ENCODE data around the gene KCNT1. TPM values are rescaled to one million over a fixed set of nuclear protein-coding genes. Genes with fewer than 3 reads are reported as not detected.

Gene KCNT1
- total RNA-seq, 1 donor from 2014 or later, result not detected

GRCh38 chr9:135802876-135803419, 101.0 kb downstream of the KCNT1 start:
- ATAC-seq, result no peak

DNA sequence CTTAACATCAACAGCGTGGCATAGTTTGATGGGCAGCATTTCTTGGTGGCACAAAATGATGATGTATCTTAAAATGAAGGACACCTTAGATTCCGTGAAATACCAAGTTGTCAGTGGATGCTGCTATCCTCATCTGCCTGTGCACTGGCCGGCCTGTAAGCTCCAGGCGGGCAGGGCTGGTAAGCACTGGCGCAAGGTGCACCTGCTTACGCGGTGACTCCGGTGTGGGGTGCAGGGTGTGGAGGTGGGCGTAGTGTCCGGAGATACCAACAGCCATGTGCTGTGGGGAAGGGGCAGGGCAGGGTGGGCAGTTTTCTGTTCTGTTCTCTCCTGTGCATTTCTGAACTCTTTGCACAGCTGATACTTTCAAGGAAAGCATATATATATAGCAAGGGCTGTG, 101.5 kb downstream of the KCNT1 start:
- ATAC-seq, result no peak

- peak; percentile 41 for ATAC-seq
Measured at GRCh38 chr9:135804581-135805421, 102.8 kb downstream of the KCNT1 start.

GRCh38 chr9:135805422-135806022, 103.5 kb downstream of the KCNT1 start:
- ATAC-seq, result peak; percentile 19

DNA sequence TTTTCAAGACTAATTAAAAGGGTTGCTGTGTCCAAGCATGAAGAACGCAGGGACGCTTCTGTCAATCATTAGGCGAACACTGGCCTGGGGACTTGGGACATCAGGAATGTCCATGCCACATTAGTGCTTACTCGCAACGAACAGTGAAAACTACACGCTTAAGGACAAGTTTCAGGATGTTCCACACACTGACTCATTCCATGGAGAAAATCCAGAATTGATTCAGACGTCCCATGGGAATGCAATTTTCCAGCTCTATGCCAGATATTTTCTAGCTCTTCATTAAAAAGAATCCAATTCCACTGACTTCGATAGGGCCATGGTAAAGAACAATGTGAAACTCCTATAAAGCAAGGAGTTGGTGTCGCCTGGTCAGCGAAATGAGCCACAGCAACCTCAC, 107.2 kb downstream of the KCNT1 start:
- ATAC-seq, result no peak

DNA sequence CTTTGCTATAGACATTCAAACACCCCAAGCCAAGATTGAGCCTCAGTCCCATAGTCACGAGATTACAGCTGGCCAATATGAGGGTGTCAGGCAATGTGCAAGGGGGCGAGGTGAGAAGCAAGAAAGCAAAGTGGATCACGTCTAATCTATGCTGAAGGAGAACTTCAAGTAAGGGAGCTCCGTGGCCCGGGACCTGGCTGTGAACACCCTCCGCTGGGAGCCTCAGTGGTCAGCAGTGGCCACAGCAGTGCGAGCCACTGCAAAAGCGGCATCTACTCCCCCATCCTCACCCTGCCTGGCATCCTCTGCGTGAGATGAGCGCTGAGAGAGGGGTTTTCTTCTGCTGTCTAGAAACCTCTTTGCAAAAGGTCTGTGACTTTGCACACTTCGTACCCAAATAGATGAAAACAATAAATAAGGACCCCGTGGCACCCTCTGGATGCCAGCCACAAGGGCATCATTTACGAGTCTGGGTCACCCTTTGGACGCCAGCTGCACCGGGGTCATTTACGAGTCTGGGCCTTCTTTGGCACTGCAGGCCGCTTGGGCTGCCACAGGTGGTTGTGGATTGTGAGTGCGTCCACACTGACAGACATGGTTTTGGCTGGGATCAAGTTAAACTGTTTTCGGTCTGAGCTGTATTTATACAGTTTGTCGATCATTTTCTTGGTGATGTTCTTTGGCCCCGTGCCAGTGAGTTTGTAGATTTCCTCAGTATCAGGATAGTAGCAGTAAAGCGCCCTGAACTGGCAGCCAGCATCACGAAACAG, 109.0 kb downstream of the KCNT1 start:
- no peak for ATAC-seq

DNA sequence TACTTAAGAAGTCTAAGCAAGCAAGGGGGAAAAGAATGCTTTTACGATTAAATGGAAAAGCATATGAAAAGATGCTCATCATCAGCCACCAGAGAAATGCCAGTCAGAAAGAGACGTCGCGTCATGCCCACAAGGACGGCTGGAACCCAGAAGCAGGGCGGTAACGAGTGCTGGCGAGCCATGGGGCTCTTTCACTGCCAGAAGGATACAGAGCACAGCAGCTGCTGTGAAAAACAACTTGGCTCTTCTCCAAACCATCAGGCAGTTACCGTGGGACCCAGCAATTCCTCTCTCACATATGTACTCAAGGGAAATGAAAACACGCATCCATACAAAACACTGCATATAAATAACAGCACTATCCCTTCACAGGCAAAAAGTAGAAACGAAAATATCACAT, 109.8 kb downstream of the KCNT1 start:
- no peak for ATAC-seq

DNA sequence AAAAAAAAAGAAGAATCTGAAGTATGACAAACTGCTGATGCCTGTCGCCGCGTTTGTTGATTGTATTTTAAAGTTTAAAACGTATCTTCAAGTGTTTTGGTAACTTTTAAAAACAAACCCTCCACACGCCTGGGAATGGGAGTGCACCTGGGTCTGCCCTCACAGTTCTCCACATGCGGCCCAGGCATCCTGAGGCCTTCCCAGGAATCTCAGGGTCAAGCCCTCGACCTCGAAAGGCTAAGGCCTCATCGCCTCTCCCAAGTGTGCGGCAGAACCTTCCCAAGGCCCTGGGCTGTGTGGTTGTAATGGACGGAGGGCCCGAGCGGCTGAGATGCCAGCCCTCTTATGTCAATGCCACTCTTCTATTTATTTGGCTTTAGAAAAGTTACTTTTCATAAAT, 111.0 kb downstream of the KCNT1 start:
- no peak for ATAC-seq

DNA sequence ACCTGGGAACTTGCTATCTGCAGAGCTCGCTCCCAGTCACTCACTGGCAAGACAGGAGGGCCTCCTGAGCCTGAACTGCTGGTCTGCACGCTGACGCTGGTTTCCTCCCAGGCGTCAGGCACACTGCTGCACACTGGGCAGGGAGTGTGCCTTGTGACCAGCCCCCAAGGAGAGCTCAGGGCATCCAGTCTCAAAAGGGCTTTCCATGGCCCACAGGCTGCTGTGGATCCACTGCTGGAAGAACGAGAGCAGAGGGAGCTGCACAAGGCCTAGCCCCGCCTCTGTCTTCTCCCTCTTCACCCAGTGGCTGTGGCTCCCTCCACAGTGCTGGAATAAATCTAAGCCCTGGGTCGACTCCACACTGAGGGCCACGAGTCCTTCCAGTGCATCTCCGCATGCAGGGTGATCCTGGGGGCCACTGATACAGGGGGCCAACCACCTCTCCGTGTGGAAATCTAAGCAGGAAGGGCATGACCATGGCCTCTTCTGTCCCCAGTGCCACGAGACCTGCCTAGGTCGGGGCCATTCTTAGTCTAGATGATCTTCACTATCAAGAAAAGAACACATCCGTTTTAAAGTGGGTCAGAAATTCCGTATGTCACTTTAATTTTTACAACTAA, 111.8 kb downstream of the KCNT1 start:
- no peak for ATAC-seq

- ATAC-seq, result no peak
Measured at GRCh38 chr9:135814421-135815095, 112.6 kb downstream of the KCNT1 start.

DNA sequence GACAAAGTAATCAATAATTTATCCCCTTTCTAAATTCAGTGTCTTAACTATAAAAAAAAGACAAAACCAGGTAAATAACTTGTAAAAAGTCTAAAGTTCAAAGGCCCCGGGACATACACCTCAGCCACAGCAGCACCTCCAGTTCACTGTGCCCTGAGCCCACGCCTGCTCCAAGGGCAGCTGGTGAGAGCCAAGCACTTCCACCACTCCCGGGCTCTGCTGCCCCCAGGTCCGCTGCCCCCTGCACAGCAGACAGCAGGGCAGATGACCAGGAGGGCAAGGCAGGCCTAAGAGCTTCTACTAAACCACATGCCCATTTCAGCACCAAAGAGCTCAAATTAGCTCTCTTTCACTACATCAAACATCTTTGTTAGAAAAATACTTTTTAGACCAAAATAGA, 113.4 kb downstream of the KCNT1 start:
- no peak for ATAC-seq

DNA sequence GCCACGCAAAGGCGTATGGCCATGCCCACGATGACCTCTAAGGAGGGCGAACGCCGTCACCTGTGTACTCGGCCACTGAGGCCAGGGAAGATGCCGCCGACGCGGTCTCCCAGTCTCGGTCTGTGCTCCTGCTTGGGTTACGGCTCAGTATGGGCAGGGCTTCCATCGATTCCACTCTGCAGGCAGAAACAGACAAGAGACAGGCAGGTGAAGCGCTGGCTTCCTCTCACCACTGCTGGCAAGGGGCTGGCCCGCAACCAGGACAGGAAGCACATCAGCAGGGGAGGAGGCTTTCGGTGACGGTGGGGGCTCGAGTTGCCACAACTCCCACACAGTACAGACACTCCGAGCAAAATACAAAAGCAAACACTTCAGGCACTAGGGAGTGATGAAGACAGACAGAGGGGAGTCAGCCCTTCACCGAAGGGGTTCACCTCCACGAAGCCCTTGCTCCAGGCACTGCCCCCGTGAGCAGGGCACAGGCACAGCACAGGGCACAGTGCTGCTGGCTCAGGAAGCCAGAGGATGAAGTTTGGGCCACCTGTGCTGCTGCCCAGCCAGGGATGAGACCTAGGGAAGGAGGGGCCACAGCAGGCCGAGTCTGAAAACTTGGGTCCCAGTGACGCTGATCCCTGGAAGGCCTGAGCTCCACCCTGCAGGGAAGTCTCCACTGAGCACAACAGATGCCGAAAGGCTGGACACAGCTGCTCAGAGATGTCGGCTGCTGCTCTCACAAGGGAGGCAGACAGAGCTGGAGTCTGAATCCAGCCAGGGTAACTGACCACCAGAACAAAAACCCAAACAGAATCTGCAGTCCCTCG, 114.1 kb downstream of the KCNT1 start:
- no peak for ATAC-seq

DNA sequence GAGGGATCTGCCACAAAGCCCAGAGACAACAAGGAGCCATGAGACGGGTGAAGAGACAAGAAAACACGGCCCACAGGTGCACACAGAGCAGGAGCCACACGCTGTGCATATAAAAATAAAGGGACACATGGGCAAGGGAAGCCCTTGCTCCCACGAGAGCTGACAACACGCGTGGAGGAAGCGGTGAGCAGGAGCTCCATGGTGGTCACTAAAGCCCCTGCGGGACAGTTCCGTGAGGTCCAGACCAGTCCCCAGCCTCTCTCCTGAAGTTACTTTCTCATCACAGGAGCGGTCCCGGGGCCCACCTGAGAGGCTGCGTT, 114.6 kb downstream of the KCNT1 start:
- no peak for ATAC-seq

- ATAC-seq, result no peak
Measured at GRCh38 chr9:135817951-135818717, 116.1 kb downstream of the KCNT1 start.

GRCh38 chr9:135818718-135819475, 116.9 kb downstream of the KCNT1 start:
- no peak for ATAC-seq

- ATAC-seq, result no peak
Measured at GRCh38 chr9:135819905-135820304, 117.9 kb downstream of the KCNT1 start.

- ATAC-seq, result no peak
Measured at GRCh38 chr9:135820661-135821060, 118.7 kb downstream of the KCNT1 start.

DNA sequence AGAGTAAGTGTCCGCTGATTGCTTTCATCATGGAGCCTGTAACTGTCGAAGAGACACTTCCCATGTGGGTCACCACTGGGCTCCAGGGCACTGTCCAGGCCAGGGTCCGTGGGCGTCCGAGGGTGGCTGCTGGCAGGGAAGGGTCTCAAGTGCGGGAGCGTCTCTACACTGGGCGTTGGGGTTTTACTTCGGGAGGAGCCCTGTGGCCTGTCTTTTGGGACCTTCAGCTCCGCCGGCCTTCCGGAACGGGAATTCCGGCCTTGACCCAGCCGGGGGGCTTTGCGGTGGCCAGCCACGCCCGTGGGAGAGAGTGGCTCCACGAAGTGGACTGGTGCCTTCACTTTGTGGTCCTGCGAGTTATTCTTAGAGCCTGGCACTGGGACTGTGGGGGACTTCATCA, 119.1 kb downstream of the KCNT1 start:
- ATAC-seq, result no peak

DNA sequence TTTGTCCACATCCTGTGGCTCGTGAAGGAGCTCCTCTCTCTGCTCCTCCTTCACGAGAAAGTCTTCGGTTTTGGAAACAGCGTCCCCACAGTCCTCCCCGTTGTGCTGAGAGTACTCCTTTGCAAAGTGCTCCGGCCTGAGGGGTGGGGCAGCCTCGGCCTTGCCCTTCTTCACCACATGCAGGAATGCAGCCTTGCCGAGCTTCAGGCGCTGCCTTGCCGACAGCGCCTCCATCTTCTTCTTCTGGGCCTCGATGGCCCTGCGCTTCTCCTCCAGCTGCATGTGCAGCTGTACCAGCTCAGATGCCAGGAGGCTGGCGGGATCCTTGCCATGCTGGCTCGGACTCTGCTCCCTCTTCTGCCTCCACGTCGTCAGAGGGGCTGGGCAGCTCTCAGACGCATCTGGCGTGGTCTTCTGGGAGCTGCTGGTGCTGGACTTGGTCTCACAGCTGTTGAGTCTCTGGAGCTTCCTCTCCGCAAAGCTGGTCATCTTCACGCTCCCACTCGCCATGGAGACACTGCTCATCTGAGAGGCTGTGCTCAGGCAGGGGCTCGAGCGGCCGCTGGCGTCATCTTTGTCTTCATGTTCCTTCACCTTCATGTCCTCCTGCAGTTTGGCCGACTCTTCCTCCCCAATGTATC, 119.9 kb downstream of the KCNT1 start:
- no peak for ATAC-seq
